ENCODE results near the gene CTSW.

DNA sequence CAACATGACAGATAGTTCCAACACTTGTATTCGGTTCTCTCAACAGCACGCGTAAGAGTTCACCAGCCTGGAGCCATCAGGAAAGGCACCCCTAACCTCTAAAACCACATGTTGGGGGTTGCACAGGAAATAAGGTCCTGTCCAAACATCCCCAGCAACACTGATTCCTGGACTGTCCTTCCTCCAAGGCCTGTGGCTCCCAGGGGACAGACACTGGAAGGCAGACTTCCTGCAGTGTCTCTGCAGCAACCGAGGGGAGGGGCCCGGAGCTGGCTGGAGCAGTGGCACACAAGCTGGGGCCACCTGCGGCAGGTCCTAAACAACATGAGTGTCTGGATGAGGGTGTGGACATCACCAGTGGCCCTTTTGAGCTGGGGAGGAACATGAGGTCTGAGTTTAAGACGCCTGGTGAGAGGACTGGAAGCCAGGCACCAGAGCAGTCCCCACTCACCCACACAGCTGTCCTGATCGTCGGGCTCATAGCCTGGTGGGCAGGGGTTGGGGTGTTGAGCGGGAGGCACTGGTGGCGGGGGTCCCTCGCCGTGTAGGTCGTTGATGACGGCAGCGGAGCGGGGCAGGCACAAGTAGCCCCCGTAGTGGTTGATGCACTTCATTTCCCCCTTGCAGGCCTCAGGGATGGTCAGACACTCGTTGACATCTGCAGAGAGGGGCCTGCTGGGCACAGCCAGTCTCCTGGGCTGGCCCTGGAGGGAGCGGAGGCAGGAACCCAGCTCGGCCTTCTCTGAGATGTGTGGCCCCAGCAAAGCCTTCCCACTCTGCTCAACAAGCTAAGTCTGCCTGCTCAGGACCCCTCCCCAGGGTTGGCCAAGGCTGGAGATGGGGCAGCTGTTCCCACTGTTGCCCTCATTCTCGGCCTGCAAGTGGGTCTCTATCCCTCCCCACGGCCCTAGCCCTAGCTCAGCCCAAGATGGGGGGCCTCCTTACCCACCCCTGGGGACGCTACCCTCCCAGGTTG lies 8.6 kb upstream of the CTSW start:
- TF ChIP-seq, protein P1, sequence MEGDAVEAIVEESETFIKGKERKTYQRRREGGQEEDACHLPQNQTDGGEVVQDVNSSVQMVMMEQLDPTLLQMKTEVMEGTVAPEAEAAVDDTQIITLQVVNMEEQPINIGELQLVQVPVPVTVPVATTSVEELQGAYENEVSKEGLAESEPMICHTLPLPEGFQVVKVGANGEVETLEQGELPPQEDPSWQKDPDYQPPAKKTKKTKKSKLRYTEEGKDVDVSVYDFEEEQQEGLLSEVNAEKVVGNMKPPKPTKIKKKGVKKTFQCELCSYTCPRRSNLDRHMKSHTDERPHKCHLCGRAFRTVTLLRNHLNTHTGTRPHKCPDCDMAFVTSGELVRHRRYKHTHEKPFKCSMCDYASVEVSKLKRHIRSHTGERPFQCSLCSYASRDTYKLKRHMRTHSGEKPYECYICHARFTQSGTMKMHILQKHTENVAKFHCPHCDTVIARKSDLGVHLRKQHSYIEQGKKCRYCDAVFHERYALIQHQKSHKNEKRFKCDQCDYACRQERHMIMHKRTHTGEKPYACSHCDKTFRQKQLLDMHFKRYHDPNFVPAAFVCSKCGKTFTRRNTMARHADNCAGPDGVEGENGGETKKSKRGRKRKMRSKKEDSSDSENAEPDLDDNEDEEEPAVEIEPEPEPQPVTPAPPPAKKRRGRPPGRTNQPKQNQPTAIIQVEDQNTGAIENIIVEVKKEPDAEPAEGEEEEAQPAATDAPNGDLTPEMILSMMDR (IDR thresholded peaks at IDR 0.05) = no peak
- TF ChIP-seq POLR2A (IDR thresholded peaks at IDR 0.05) (no peak), EP300 (IDR thresholded peaks at IDR 0.05) (no peak)
